Aorta (tissue), 5 donors: ENCODE measurements around the gene WNT7B. TPM values are rescaled to one million over a fixed set of nuclear protein-coding genes. Genes with fewer than 3 reads are reported as not detected.

Experiments used
- ATAC-seq: fragments of 200-7000 bp; cut with Tn5 transposase; one replicate; pipeline ENCODE4 v1.9.1; 2022; ENCODE audit warnings: moderate library complexity; ENCODE audit not compliant: low FRiP score
- DNase-seq, 2 donors: peaks; one replicate each; pipeline ENCODE4 v3.0.0-alpha.2; 2020
- H3K27ac ChIP-seq, 2 donors: one replicate each; pipeline ENCODE4 v1.5.1; 2013; ENCODE audit warnings: low read length in 2 of 2, mild to moderate bottlenecking in 2 of 2, moderate library complexity in 2 of 2, control low read depth in 1 of 2, inconsistent platforms in 1 of 2, low read depth in 1 of 2
- H3K27me3 ChIP-seq, 2 donors: one replicate each; pipeline ENCODE4 v1.6.1; 2013; ENCODE audit warnings: control low read depth in 1 of 2, low read length in 1 of 2, mild to moderate bottlenecking in 1 of 2, moderate library complexity in 1 of 2; ENCODE audit not compliant: insufficient read depth in 2 of 2, control insufficient read depth in 1 of 2
- H3K36me3 ChIP-seq, 2 donors: one replicate each; pipeline ENCODE4 v1.6.1; 2013; ENCODE audit warnings: control low read depth in 1 of 2, low read length in 1 of 2, mild to moderate bottlenecking in 1 of 2; ENCODE audit not compliant: insufficient read depth in 2 of 2, control insufficient read depth in 1 of 2
- H3K4me1 ChIP-seq, 2 donors: one replicate each; pipeline ENCODE4 v1.6.1; 2013; ENCODE audit warnings: low read length in 2 of 2, control low read depth in 1 of 2, mild to moderate bottlenecking in 1 of 2, moderate library complexity in 1 of 2; ENCODE audit not compliant: insufficient read depth in 2 of 2, control insufficient read depth in 1 of 2
- H3K4me3 ChIP-seq, 2 donors: one replicate each; pipeline ENCODE4 v1.5.1; 2013; ENCODE audit warnings: low read length in 2 of 2, control low read depth in 1 of 2, mild to moderate bottlenecking in 1 of 2
- H3K9me3 ChIP-seq: one replicate; pipeline ENCODE4 v1.6.1; 2013; ENCODE audit warnings: mild to moderate bottlenecking, low read length; ENCODE audit not compliant: control insufficient read depth
- WGBS, 2 donors: extraction: QIAGEN DNeasy Blood & Tissue Kit; methylation state at CpG; one replicate each; pipeline ENCODE4 v1.1.7; 2013; 5-methylcytosine and 5-hydroxymethylcytosine counted together
- intact Hi-C, 2 donors: fragments of 100-400 bp; cut with DNase I; formaldehyde crosslinking; loops; one replicate each; pipeline versions ENCODE4 v1.14.2 to v1.15.0; 2022
- polyA plus RNA-seq, 2 donors: library from polyadenylated mRNA; stranded (reverse); fragments of 200-250 nt; gene quantifications; one replicate each; pipeline ENCODE4 v1.2.3, GENCODE V29; 2013
- total RNA-seq, 2 donors: library from RNA; stranded (reverse); fragmentation: NEBNext Ultra II Directional; extraction: Animal tissue kit (Norgen Biotek cat#: 25700); gene quantifications; one replicate each; pipeline ENCODE4 v1.2.1, GENCODE V29; 2021
- donor health status: healthy with polysubstance abuse.
- donor health status: Bipolar disorder and iron deficiency.
- donor health status: DM: no; HTN: no; CAD: no.
- donor health status: DM: no; HTN: no; CAD: no.
- donor health status: DM: yes; HTN: yes; CAD: no.

The WNT7B gene
- total and polyA plus RNA-seq, 4 donors, result not detected

GRCh38 chr22:45891021-45891421 is 85.9 kb downstream of the WNT7B start:
- ATAC-seq (no peak), DNase-seq (peak; percentile 26 to 75)
- WGBS, 2 donors, result 73 to 87% methylated on average over 30 to 37 of the region's 37 CpGs
- no peak overlapping the region for H3K4me3 ChIP-seq
- no peaks in the 10 kb centered on the region for H3K36me3 ChIP-seq
- no peaks in the 10 kb centered on the region for H3K9me3 ChIP-seq
- H3K27ac ChIP-seq, result no peak overlapping the region
- no peaks in the 10 kb centered on the region for H3K4me1 ChIP-seq
- intact Hi-C loops, result no loop called here
- no peaks in the 10 kb centered on the region for H3K27me3 ChIP-seq

- H3K27me3 ChIP-seq, result no peaks in the 10 kb centered on the region
- H3K27ac ChIP-seq, result no peak overlapping the region
- WGBS, 2 donors, result 88 to 94% methylated on average over 17 to 26 of the region's 26 CpGs
Measured at GRCh38 chr22:45890351-45890635, 86.7 kb downstream of the WNT7B start.

GRCh38 chr22:45889539-45890350 is 87.2 kb downstream of the WNT7B start:
- H3K4me1 ChIP-seq, result no peaks in the 10 kb centered on the region
- DNase-seq (peak; percentile 42 to 75), ATAC-seq (no peak)
- H3K27me3 ChIP-seq, result no peaks in the 10 kb centered on the region
- 24 to 28% methylated on average over 56 of the region's 56 CpGs for WGBS, 2 donors
- H3K4me3 ChIP-seq, result no peak overlapping the region
- H3K9me3 ChIP-seq, result no peaks in the 10 kb centered on the region
- no peak overlapping the region for H3K27ac ChIP-seq
- intact Hi-C loops, result no loop called here
- H3K36me3 ChIP-seq, result no peaks in the 10 kb centered on the region

More at GRCh38 chr22:45890351-45890635, 86.7 kb downstream of the WNT7B start:
- intact Hi-C loops, result no loop called here
- H3K36me3 ChIP-seq, result no peaks in the 10 kb centered on the region
- DNase-seq (peak in 1 of 2 donors; percentile 29), ATAC-seq (no peak)
- no peaks in the 10 kb centered on the region for H3K9me3 ChIP-seq
- H3K4me3 ChIP-seq, result no peak overlapping the region
- no peaks in the 10 kb centered on the region for H3K4me1 ChIP-seq

- ATAC-seq (no peak), DNase-seq (peak; percentile 37 to 63)
- Histone ChIP-seq H3K27ac (no peak overlapping the region), H3K27me3 (no peaks in the 10 kb centered on the region), H3K36me3 (no peaks in the 10 kb centered on the region), H3K9me3 (no peaks in the 10 kb centered on the region), H3K4me3 (no peak overlapping the region), H3K4me1 (no peaks in the 10 kb centered on the region)
- intact Hi-C loops, result no loop called here
- WGBS, 2 donors, result 87 to 91% methylated on average over 10 of the region's 10 CpGs
Measured at GRCh38 chr22:45889093-45889538, 87.8 kb downstream of the WNT7B start.

- ATAC-seq (no peak), DNase-seq (peak; percentile 32 to 58)
- 95 to 96% methylated on average over 27 of the region's 27 CpGs for WGBS, 2 donors
- Histone ChIP-seq H3K27me3 (no peaks in the 10 kb centered on the region), H3K4me1 (no peaks in the 10 kb centered on the region), H3K36me3 (no peaks in the 10 kb centered on the region), H3K27ac (no peak overlapping the region), H3K9me3 (no peaks in the 10 kb centered on the region), H3K4me3 (no peak overlapping the region)
- intact Hi-C loops, result no loop called here
Measured at GRCh38 chr22:45888221-45889092, 88.5 kb downstream of the WNT7B start.

GRCh38 chr22:45887202-45888131 is 89.5 kb downstream of the WNT7B start:
- no peak for ATAC-seq

GRCh38 chr22:45886540-45886939 is 90.4 kb downstream of the WNT7B start:
- Histone ChIP-seq H3K9me3 (no peaks in the 10 kb centered on the region), H3K27me3 (no peaks in the 10 kb centered on the region), H3K27ac (no peak overlapping the region), H3K4me1 (no peaks in the 10 kb centered on the region), H3K36me3 (no peaks in the 10 kb centered on the region), H3K4me3 (no peak overlapping the region)
- intact Hi-C loops, result no loop called here
- WGBS, 2 donors, result 94 to 96% methylated on average over 7 of the region's 7 CpGs
- peak in 1 of 2 donors; percentile 13 for DNase-seq
- no peak for ATAC-seq

More at GRCh38 chr22:45887202-45888131, 89.5 kb downstream of the WNT7B start:
- Histone ChIP-seq H3K4me3 (no peak overlapping the region), H3K9me3 (no peaks in the 10 kb centered on the region), H3K36me3 (no peaks in the 10 kb centered on the region), H3K4me1 (no peaks in the 10 kb centered on the region), H3K27me3 (no peaks in the 10 kb centered on the region), H3K27ac (no peak overlapping the region)
- peak; percentile 18 to 72 for DNase-seq
- intact Hi-C loops, result no loop called here
- WGBS, 2 donors, result 92 to 94% methylated on average over 22 of the region's 22 CpGs

GRCh38 chr22:45885941-45886395 is 91.0 kb downstream of the WNT7B start:
- Histone ChIP-seq H3K27me3 (no peaks in the 10 kb centered on the region), H3K27ac (no peak overlapping the region), H3K9me3 (no peaks in the 10 kb centered on the region), H3K4me3 (no peak overlapping the region), H3K4me1 (no peaks in the 10 kb centered on the region), H3K36me3 (no peaks in the 10 kb centered on the region)
- intact Hi-C loops, result no loop called here
- DNase-seq (peak; percentile 40 to 69), ATAC-seq (no peak)
- WGBS, 2 donors, result 74 to 82% methylated on average over 21 of the region's 21 CpGs
